IMR-90 (cell line): ENCODE data around the gene CARM1.

Experiments used
- CEBPB ChIP-seq: IDR thresholded peaks from 2 replicates; pipeline ENCODE4 v1.6.1; 2012; ENCODE audit warnings: low read depth, low read length, improper control_type of control experiment
- CHD1 ChIP-seq: IDR thresholded peaks from 2 replicates; pipeline ENCODE4 v1.6.1; 2012; ENCODE audit warnings: low read depth, low read length, improper control_type of control experiment
- CTCF ChIP-seq: conservative IDR thresholded peaks from 2 replicates; pipeline ENCODE4 v1.5.1; 2012; ENCODE audit warnings: mild to moderate bottlenecking, low read depth, low read length, improper control_type of control experiment
- ELK1 ChIP-seq: fragments of 150-350 bp; IDR thresholded peaks from 2 replicates; pipeline ENCODE4 v1.6.1; 2016; ENCODE audit warnings: low read depth, mild to moderate bottlenecking, low read length, moderate library complexity, borderline replicate concordance
- FOS ChIP-seq: fragments of 150-350 bp; IDR thresholded peaks from 2 replicates; pipeline ENCODE4 v1.6.1; 2016; ENCODE audit warnings: low read depth, low read length
- MAZ ChIP-seq: IDR thresholded peaks from 2 replicates; pipeline ENCODE4 v1.6.1; 2012; ENCODE audit warnings: low read depth, mild to moderate bottlenecking, low read length, improper control_type of control experiment, moderate library complexity, borderline replicate concordance
- MXI1 ChIP-seq: IDR thresholded peaks from 2 replicates; pipeline ENCODE4 v1.6.1; 2012; ENCODE audit warnings: low read depth, mild to moderate bottlenecking, low read length, moderate library complexity, borderline replicate concordance
- POLR2A ChIP-seq: IDR thresholded peaks from 2 replicates; pipeline ENCODE4 v1.6.1; 2012; ENCODE audit warnings: mild to moderate bottlenecking, low read depth, low read length
- RFX5 ChIP-seq: IDR thresholded peaks from 2 replicates; pipeline ENCODE4 v1.8.0; 2012; ENCODE audit warnings: low read depth, mild to moderate bottlenecking, low read length, moderate library complexity

- no peak for TF ChIP-seq POLR2A
- TF ChIP-seq CTCF = no peak
- no peak for TF ChIP-seq MAZ
- no peak for TF ChIP-seq CHD1
- no peak for TF ChIP-seq FOS
- no peak for TF ChIP-seq CEBPB
- TF ChIP-seq RFX5 = no peak
- TF ChIP-seq MXI1 = no peak
- TF ChIP-seq ELK1 = no peak
Observed at GRCh38 chr19:10916602-10917001, 45.2 kb downstream of the CARM1 start.
